B cell (primary cell): Measurements from ENCODE around the gene CRTAP. TPM values are rescaled to one million over a fixed set of nuclear protein-coding genes. Genes with fewer than 3 reads are reported as not detected.

Source experiments
- ATAC-seq: fragments of 200-7000 bp; cut with Tn5 transposase; one replicate; pipeline ENCODE4 v1.10.0; 2021; ENCODE audit warnings: low read depth, mild to moderate bottlenecking, moderate number of reproducible peaks, moderate library complexity
- CTCF ChIA-PET: fragments of 350-600 bp; sonication (Branson Sonifier 250); formaldehyde crosslinking; loops from one replicate; lab custom pipeline; 2021; ENCODE audit warnings: antibody characterized with exemption, inconsistent platforms; lab: Charles Lee
- POLR2A ChIA-PET: fragments of 350-600 bp; sonication (Branson Sonifier 250); formaldehyde crosslinking; loops from one replicate; lab custom pipeline; 2021; ENCODE audit warnings: antibody characterized with exemption; lab: Charles Lee
- DNase-seq: peaks from one replicate; pipeline ENCODE4 v3.0.0; 2013
- H2AFZ ChIP-seq: 2 replicates; pipeline ENCODE4 v1.6.1; 2012; ENCODE audit warnings: mild to moderate bottlenecking, low read depth, low read length; ENCODE audit not compliant: insufficient read depth, poor library complexity, severe bottlenecking
- H3K27ac ChIP-seq, 2 donors: 1 replicate in 1 of 2; 2 replicates in 1 of 2; pipeline ENCODE4 v1.5.1; 2012 to 2013; ENCODE audit warnings: low read length in 2 of 2, mild to moderate bottlenecking in 2 of 2, moderate library complexity in 1 of 2
- H3K27me3 ChIP-seq, 4 experiments: fragments of 200-600 bp in 1 of 4; sonication (generic) in 1 of 4; replicated peaks in 1 of 4; 1 replicate in 2 of 4; 2 replicates in 2 of 4; pipeline versions ENCODE4 v1.6.1 to v1.7.0; 2013 to 2016; ENCODE audit warnings: low read length in 3 of 4, mild to moderate bottlenecking in 2 of 4, mixed read lengths in 1 of 4, moderate library complexity in 1 of 4; ENCODE audit not compliant: insufficient read depth in 4 of 4, control insufficient read depth in 3 of 4; ENCODE audit errors: control extremely low read depth in 1 of 4
- H3K36me3 ChIP-seq, 2 experiments: replicated peaks in 1 of 2; 1 replicate in 1 of 2; 2 replicates in 1 of 2; pipeline versions ENCODE4 v1.6.1 to v1.7.1; 2013; ENCODE audit warnings: low read length in 1 of 2; ENCODE audit not compliant: insufficient read depth in 2 of 2, control insufficient read depth in 1 of 2; ENCODE audit errors: control extremely low read depth in 1 of 2, extremely low read depth in 1 of 2
- H3K4me1 ChIP-seq, 2 donors: fragments of 200-600 bp in 1 of 2; sonication (generic) in 1 of 2; 1 replicate in 1 of 2; 2 replicates in 1 of 2; pipeline versions ENCODE4 v1.5.1 to v1.6.1; 2013 to 2017; ENCODE audit warnings: low read length in 2 of 2; ENCODE audit not compliant: control insufficient read depth in 2 of 2, insufficient read depth in 2 of 2
- H3K4me2 ChIP-seq: replicated peaks from 2 replicates; pipeline ENCODE3; 2012; ENCODE audit warnings: mild to moderate bottlenecking, low read depth, low read length; ENCODE audit not compliant: poor library complexity, severe bottlenecking
- H3K4me3 ChIP-seq, 5 experiments: fragments of 200-600 bp in 1 of 5; sonication (generic) in 1 of 5; 1 replicate in 3 of 5; 2 replicates in 2 of 5; pipeline versions ENCODE4 v1.5.1 to v1.7.0; 2011 to 2016; ENCODE audit warnings: low read length in 4 of 5, mild to moderate bottlenecking in 4 of 5, low read depth in 2 of 5, control low read depth in 1 of 5, moderate library complexity in 1 of 5; ENCODE audit not compliant: insufficient read depth in 1 of 5; ENCODE audit errors: control extremely low read depth in 1 of 5, extremely low read depth in 1 of 5
- H3K79me2 ChIP-seq: fragments of 200-600 bp; sonication (generic); one replicate; pipeline ENCODE4 v1.6.0; 2016; ENCODE audit warnings: low read length; ENCODE audit not compliant: control insufficient read depth, insufficient read depth
- H3K9ac ChIP-seq: fragments of 200-600 bp; sonication (generic); 2 replicates; pipeline ENCODE4 v1.6.1; 2017; ENCODE audit warnings: mild to moderate bottlenecking, low read length, moderate library complexity
- H3K9me3 ChIP-seq, 3 donors: one replicate each; pipeline versions ENCODE4 v1.6.1 to v1.7.1; 2013; ENCODE audit warnings: low read length in 2 of 3; ENCODE audit not compliant: control insufficient read depth in 2 of 3, insufficient read depth in 1 of 3; ENCODE audit errors: control extremely low read depth in 1 of 3
- H4K20me1 ChIP-seq: 2 replicates; pipeline ENCODE4 v1.6.0; 2012; ENCODE audit warnings: mild to moderate bottlenecking, low read length; ENCODE audit not compliant: insufficient read depth, control insufficient read depth, poor library complexity, severe bottlenecking
- H3K27ac Mint-ChIP-seq: one replicate; pipeline ENCODE4 v1.8.0; 2021; ENCODE audit warnings: mixed read lengths
- H3K27me3 Mint-ChIP-seq: one replicate; pipeline ENCODE4 v1.8.0; 2021; ENCODE audit warnings: mixed read lengths
- H3K4me1 Mint-ChIP-seq: one replicate; pipeline ENCODE4 v1.8.0; 2021; ENCODE audit warnings: mixed read lengths
- H3K4me3 Mint-ChIP-seq: one replicate; pipeline ENCODE4 v1.8.0; 2021; ENCODE audit warnings: mixed read lengths
- H3K9me3 Mint-ChIP-seq: one replicate; pipeline ENCODE4 v1.8.0; 2022; ENCODE audit warnings: mixed read lengths; ENCODE audit not compliant: insufficient read depth
- CTCF ChIP-seq: fragments of 200-600 bp; IDR thresholded peaks from one replicate; pipeline ENCODE4 v1.8.0; 2022; ENCODE audit warnings: antibody characterized with exemption, mild to moderate bottlenecking
- EZH2 ChIP-seq: IDR thresholded peaks from 2 replicates; pipeline ENCODE4 v1.6.1; 2012; ENCODE audit warnings: borderline replicate concordance, low read depth, mild to moderate bottlenecking, moderate library complexity, low read length; ENCODE audit not compliant: insufficient read depth, poor library complexity, severe bottlenecking
- WGBS: methylation state at CpG from one replicate; pipeline ENCODE4 v1.1.5; 2013; ENCODE audit warnings: missing lambda C conversion rate; ENCODE audit not compliant: insufficient coverage; 5-methylcytosine and 5-hydroxymethylcytosine counted together
- intact Hi-C: fragments of 100-400 bp; cut with micrococcal nuclease; formaldehyde crosslinking; loops from one replicate; pipeline ENCODE4 v1.10.0; 2022
- polyA plus RNA-seq: library from polyadenylated mRNA; depleted of rRNA; stranded (reverse); fragments of >200 nt; gene quantifications from 2 replicates; pipeline ENCODE4 v1.2.3, GENCODE V29; 2012
- total RNA-seq, 2 donors: library from RNA; stranded (reverse); fragments of 120-200 nt in 1 of 2; gene quantifications; 1 replicate in 1 of 2; 2 replicates in 1 of 2; pipeline versions ENCODE4 v1.2.3 to v1.2.4, GENCODE V29; 2013 to 2022

The CRTAP gene
- total and polyA plus RNA-seq, 2 donors (not counting 1 experiment from before 2014, with no cell fraction given), result 20.3 to 55.0 TPM

GRCh38 chr3:33088691-33089090 is 25.1 kb upstream of the CRTAP start:
- H3K4me2 ChIP-seq, result peak overlapping the region; percentile 66
- H3K9me3 Mint-ChIP-seq, result no peaks in the 10 kb centered on the region
- TF ChIP-seq EZH2 (no peak), CTCF (no peak)

GRCh38 chr3:33089515-33089914 is 24.3 kb upstream of the CRTAP start:
- Histone ChIP-seq H3K4me2 (peak overlapping the region; percentile 66), H3K27ac (peak overlapping the region; percentile 48 to 70), H3K4me3 (peak overlapping the region in 2 of 5 experiments; percentile 3 to 46), H3K9me3 (no peaks in the 10 kb centered on the region), H3K27me3 (no peaks in the 10 kb centered on the region), H4K20me1 (peaks cover 20% of the 10 kb centered on the region), H3K4me1 (peaks cover 21 to 31% of the 10 kb centered on the region in 2 donors), H3K36me3 (peaks cover 0 to 32% of the 10 kb centered on the region in 2 experiments), H2AFZ (peak overlapping the region; percentile 43), H3K9ac (peak overlapping the region; percentile 40), H3K79me2 (peaks cover 91% of the 10 kb centered on the region)
- WGBS, result no CpG with 5 or more reads among the region's 3 CpGs
- POLR2A ChIA-PET, result interaction anchor here (0.6 kb wide), 1 partner anchor 21 kb away, joined by 3 read pairs; no protein-coding TSS in a partner anchor
- DNase-seq (peak; percentile 72), ATAC-seq (peak; percentile 84)
- H3K9me3 Mint-ChIP-seq, result no peaks in the 10 kb centered on the region
- TF ChIP-seq EZH2 (no peak), CTCF (no peak)
- peaks cover 67% of the 10 kb centered on the region for H3K4me1 Mint-ChIP-seq
- H3K27me3 Mint-ChIP-seq, result no peaks in the 10 kb centered on the region
- CTCF ChIA-PET, result interaction anchor here (1.1 to 3.1 kb wide), 2 partner anchors 15 to 42 kb away, joined by 4 to 18 read pairs; no protein-coding TSS in a partner anchor
- intact Hi-C loops, result loop anchor here (1.0 to 2.0 kb wide), 2 partner anchors 8 to 25 kb away; partner anchors contain the start of genes CRTAP, GLB1 and TMPPE
- H3K27ac Mint-ChIP-seq, result peak overlapping the region; percentile 64
- H3K4me3 Mint-ChIP-seq, result peak overlapping the region; percentile 49

More at GRCh38 chr3:33088691-33089090, 25.1 kb upstream of the CRTAP start:
- Mint-ChIP-seq H3K4me3 (peak overlapping the region; percentile 49), H3K27ac (peak overlapping the region; percentile 1), H3K4me1 (peaks cover 65% of the 10 kb centered on the region), H3K27me3 (no peaks in the 10 kb centered on the region)
- peaks cover 28% of the 10 kb centered on the region for H4K20me1 ChIP-seq
- ATAC-seq, result no peak
- peak overlapping the region; percentile 43 for H2AFZ ChIP-seq
- H3K4me3 ChIP-seq, result peak overlapping the region in 1 of 5 experiments; percentile 46
- H3K9me3 ChIP-seq, result no peaks in the 10 kb centered on the region
- ChIA-PET POLR2A (interaction anchor here (0.5 to 0.6 kb wide), 2 partner anchors 22 to 611 kb away, joined by 3 to 14 read pairs; no protein-coding TSS in a partner anchor), CTCF (interaction anchor here (3.1 kb wide), 1 partner anchor 14 kb away, joined by 18 read pairs; no protein-coding TSS in a partner anchor)
- no peaks in the 10 kb centered on the region for H3K27me3 ChIP-seq
- peaks cover 91% of the 10 kb centered on the region for H3K79me2 ChIP-seq
- peak overlapping the region in 1 of 2 donors; percentile 70 for H3K27ac ChIP-seq
- DNase-seq, result no peak
- peaks cover 1 to 24% of the 10 kb centered on the region in 2 experiments for H3K36me3 ChIP-seq
- peaks cover 24 to 31% of the 10 kb centered on the region in 2 donors for H3K4me1 ChIP-seq
- H3K9ac ChIP-seq, result no peak overlapping the region
- intact Hi-C loops, result loop anchor here (1.0 to 2.0 kb wide), 2 partner anchors 9 to 26 kb away; partner anchors contain the start of genes CRTAP, GLB1 and TMPPE
